Esophagus squamous epithelium (tissue), 4 donors: ENCODE results near the gene SPX.
A peak's percentile ranks its signal among the peaks of the same experiment; 100 is the strongest.

Source experiments
- POLR2A ChIP-seq, 4 donors: fragments of 450-650 bp; IDR thresholded peaks; one replicate each; pipeline ENCODE4 v1.6.1; 2017; ENCODE audit warnings: antibody characterized with exemption in 4 of 4, mild to moderate bottlenecking in 4 of 4, moderate library complexity in 3 of 4
- TF ChIP-seq, protein P1 (sequence below), 6 experiments: fragments of 450-650 bp in 4 of 6; fragments of 200-600 bp in 2 of 6; sonication (generic) in 2 of 6; IDR thresholded peaks; one replicate each; pipeline ENCODE4 v1.5.1; 2016 to 2019; ENCODE audit warnings: antibody characterized with exemption in 6 of 6, mild to moderate bottlenecking in 4 of 6, moderate library complexity in 4 of 6

DNA sequence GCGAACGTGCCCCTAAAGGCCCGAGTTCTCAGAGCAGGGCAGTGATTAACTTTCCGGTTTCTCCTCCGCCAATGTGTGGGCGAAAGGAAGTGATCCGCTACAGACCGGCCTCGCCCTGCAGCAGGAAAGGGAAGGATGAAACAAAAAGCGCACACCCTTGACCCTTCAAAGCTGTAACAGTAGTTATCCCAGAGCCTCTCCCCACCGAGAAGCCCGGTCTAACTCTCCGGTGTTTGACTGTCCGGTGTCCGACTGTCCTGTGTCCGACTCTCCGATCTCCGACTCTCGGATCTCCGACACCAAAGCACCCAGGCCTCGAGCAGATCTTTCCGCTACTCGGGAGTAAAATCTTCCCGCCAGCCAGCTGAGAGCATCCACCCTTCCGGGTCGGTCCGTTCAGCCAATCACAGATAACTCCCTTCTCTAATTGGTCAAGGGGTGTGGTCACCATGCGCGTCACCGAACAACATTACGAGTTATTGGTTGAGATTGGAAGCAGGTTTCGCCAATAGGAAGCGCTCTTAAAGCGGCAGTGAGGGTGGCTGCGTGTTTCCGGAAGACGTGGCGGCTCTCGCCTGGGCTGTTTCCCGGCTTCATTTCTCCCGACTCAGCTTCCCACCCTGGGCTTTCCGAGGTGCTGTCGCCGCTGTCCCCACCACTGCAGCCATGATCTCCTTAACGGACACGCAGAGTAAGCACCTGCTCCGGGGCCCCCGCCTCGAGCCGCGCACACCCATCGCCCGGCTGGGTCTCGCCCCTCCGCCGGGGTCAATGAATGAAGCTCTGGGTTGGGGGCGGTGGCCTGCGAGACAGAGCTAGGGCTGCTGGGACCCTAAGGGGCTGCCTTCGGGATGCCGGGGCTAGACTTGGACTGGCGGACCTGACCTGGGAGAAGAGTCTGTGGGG, 24.6 kb upstream of the SPX start, which contains the start of the genes GOLT1B and RECQL:
- peak in 3 of 4 donors; percentile 38 to 71 (median 40) for TF ChIP-seq POLR2A (IDR thresholded peaks at IDR 0.05)
- TF ChIP-seq, protein P1, sequence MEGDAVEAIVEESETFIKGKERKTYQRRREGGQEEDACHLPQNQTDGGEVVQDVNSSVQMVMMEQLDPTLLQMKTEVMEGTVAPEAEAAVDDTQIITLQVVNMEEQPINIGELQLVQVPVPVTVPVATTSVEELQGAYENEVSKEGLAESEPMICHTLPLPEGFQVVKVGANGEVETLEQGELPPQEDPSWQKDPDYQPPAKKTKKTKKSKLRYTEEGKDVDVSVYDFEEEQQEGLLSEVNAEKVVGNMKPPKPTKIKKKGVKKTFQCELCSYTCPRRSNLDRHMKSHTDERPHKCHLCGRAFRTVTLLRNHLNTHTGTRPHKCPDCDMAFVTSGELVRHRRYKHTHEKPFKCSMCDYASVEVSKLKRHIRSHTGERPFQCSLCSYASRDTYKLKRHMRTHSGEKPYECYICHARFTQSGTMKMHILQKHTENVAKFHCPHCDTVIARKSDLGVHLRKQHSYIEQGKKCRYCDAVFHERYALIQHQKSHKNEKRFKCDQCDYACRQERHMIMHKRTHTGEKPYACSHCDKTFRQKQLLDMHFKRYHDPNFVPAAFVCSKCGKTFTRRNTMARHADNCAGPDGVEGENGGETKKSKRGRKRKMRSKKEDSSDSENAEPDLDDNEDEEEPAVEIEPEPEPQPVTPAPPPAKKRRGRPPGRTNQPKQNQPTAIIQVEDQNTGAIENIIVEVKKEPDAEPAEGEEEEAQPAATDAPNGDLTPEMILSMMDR (IDR thresholded peaks at IDR 0.05), result no peak
